ENCODE results near the gene VSTM2L. TPM values are rescaled to one million over a fixed set of nuclear protein-coding genes. Genes with fewer than 3 reads are reported as not detected.

VSTM2L gene
- polyA plus RNA-seq, 2 donors, result 0.26 to 0.57 TPM

- no peaks in the 10 kb centered on the region for H3K27me3 ChIP-seq (ENCODE audit: control insufficient read depth in 1 of 2, insufficient read depth in 2 of 2, low read length in 2 of 2)
- 82 to 87% methylated on average over 15 of the region's 15 CpGs for WGBS, 2 donors
- peaks cover 0 to 2% of the 10 kb centered on the region in 2 donors for H3K9me3 ChIP-seq (ENCODE audit: control insufficient read depth in 2 of 2, insufficient read depth in 1 of 2, low read depth in 1 of 2, low read length in 1 of 2)
- H3K27ac ChIP-seq (ENCODE audit: low read depth in 2 of 2, low read length in 1 of 2), result no peak overlapping the region
- no peaks in the 10 kb centered on the region for H3K4me1 ChIP-seq (ENCODE audit: control insufficient read depth in 2 of 2, insufficient read depth in 2 of 2, low read length in 1 of 2)
- no peaks in the 10 kb centered on the region for H3K36me3 ChIP-seq (ENCODE audit: control insufficient read depth in 2 of 2, insufficient read depth in 2 of 2, low read length in 1 of 2)
- no peak overlapping the region for H3K4me3 ChIP-seq (ENCODE audit: low read depth in 1 of 2, low read length in 2 of 2)
These were observed 31.1 kb downstream of the VSTM2L start for GRCh38 chr20:37933786-37934633.

- no peaks in the 10 kb centered on the region for H3K27me3 ChIP-seq (ENCODE audit: control insufficient read depth in 1 of 2, insufficient read depth in 2 of 2, low read length in 2 of 2)
- H3K4me1 ChIP-seq (ENCODE audit: control insufficient read depth in 2 of 2, insufficient read depth in 2 of 2, low read length in 1 of 2), result no peaks in the 10 kb centered on the region
- H3K36me3 ChIP-seq (ENCODE audit: control insufficient read depth in 2 of 2, insufficient read depth in 2 of 2, low read length in 1 of 2), result no peaks in the 10 kb centered on the region
- H3K9me3 ChIP-seq (ENCODE audit: control insufficient read depth in 2 of 2, insufficient read depth in 1 of 2, low read depth in 1 of 2, low read length in 1 of 2), result peaks cover 0 to 2% of the 10 kb centered on the region in 2 donors
- 72 to 81% methylated on average over 14 of the region's 14 CpGs for WGBS, 2 donors
- H3K4me3 ChIP-seq (ENCODE audit: low read depth in 1 of 2, low read length in 2 of 2), result no peak overlapping the region
- H3K27ac ChIP-seq (ENCODE audit: low read depth in 2 of 2, low read length in 1 of 2), result no peak overlapping the region
These were observed 31.9 kb downstream of the VSTM2L start for GRCh38 chr20:37934634-37935375.

- no peaks in the 10 kb centered on the region for H3K27me3 ChIP-seq (ENCODE audit: control insufficient read depth in 1 of 2, insufficient read depth in 2 of 2, low read length in 2 of 2)
- peaks cover 0 to 2% of the 10 kb centered on the region in 2 donors for H3K9me3 ChIP-seq (ENCODE audit: control insufficient read depth in 2 of 2, insufficient read depth in 1 of 2, low read depth in 1 of 2, low read length in 1 of 2)
- no peaks in the 10 kb centered on the region for H3K36me3 ChIP-seq (ENCODE audit: control insufficient read depth in 2 of 2, insufficient read depth in 2 of 2, low read length in 1 of 2)
- WGBS, 2 donors, result 37 to 41% methylated on average over 7 of the region's 7 CpGs
- no peak overlapping the region for H3K27ac ChIP-seq (ENCODE audit: low read depth in 2 of 2, low read length in 1 of 2)
- H3K4me1 ChIP-seq (ENCODE audit: control insufficient read depth in 2 of 2, insufficient read depth in 2 of 2, low read length in 1 of 2), result no peaks in the 10 kb centered on the region
- no peak overlapping the region for H3K4me3 ChIP-seq (ENCODE audit: low read depth in 1 of 2, low read length in 2 of 2)
These were observed 32.5 kb downstream of the VSTM2L start for GRCh38 chr20:37935435-37935834.

- no peaks in the 10 kb centered on the region for H3K4me1 ChIP-seq (ENCODE audit: control insufficient read depth in 2 of 2, insufficient read depth in 2 of 2, low read length in 1 of 2)
- H3K9me3 ChIP-seq (ENCODE audit: control insufficient read depth in 2 of 2, insufficient read depth in 1 of 2, low read depth in 1 of 2, low read length in 1 of 2), result no peaks in the 10 kb centered on the region
- no peak overlapping the region for H3K27ac ChIP-seq (ENCODE audit: low read depth in 2 of 2, low read length in 1 of 2)
- no peaks in the 10 kb centered on the region for H3K27me3 ChIP-seq (ENCODE audit: control insufficient read depth in 1 of 2, insufficient read depth in 2 of 2, low read length in 2 of 2)
- H3K4me3 ChIP-seq (ENCODE audit: low read depth in 1 of 2, low read length in 2 of 2), result no peak overlapping the region
- 89 to 92% methylated on average over 10 of the region's 10 CpGs for WGBS, 2 donors
- no peaks in the 10 kb centered on the region for H3K36me3 ChIP-seq (ENCODE audit: control insufficient read depth in 2 of 2, insufficient read depth in 2 of 2, low read length in 1 of 2)
These were observed 33.1 kb downstream of the VSTM2L start for GRCh38 chr20:37936041-37936440.

GRCh38 chr20:37936451-37936850 lies 33.5 kb downstream of the VSTM2L start:
- Histone ChIP-seq H3K4me1 (ENCODE audit: control insufficient read depth in 2 of 2, insufficient read depth in 2 of 2, low read length in 1 of 2) (no peaks in the 10 kb centered on the region), H3K36me3 (ENCODE audit: control insufficient read depth in 2 of 2, insufficient read depth in 2 of 2, low read length in 1 of 2) (no peaks in the 10 kb centered on the region), H3K27ac (ENCODE audit: low read depth in 2 of 2, low read length in 1 of 2) (no peak overlapping the region), H3K9me3 (ENCODE audit: control insufficient read depth in 2 of 2, insufficient read depth in 1 of 2, low read depth in 1 of 2, low read length in 1 of 2) (no peaks in the 10 kb centered on the region), H3K27me3 (ENCODE audit: control insufficient read depth in 1 of 2, insufficient read depth in 2 of 2, low read length in 2 of 2) (no peaks in the 10 kb centered on the region), H3K4me3 (ENCODE audit: low read depth in 1 of 2, low read length in 2 of 2) (no peak overlapping the region)
- WGBS, 2 donors, result 88 to 93% methylated on average over 8 of the region's 8 CpGs

- no peak overlapping the region for H3K27ac ChIP-seq (ENCODE audit: low read depth in 2 of 2, low read length in 1 of 2)
- no peaks in the 10 kb centered on the region for H3K36me3 ChIP-seq (ENCODE audit: control insufficient read depth in 2 of 2, insufficient read depth in 2 of 2, low read length in 1 of 2)
- no peak overlapping the region for H3K4me3 ChIP-seq (ENCODE audit: low read depth in 1 of 2, low read length in 2 of 2)
- H3K4me1 ChIP-seq (ENCODE audit: control insufficient read depth in 2 of 2, insufficient read depth in 2 of 2, low read length in 1 of 2), result no peaks in the 10 kb centered on the region
- H3K27me3 ChIP-seq (ENCODE audit: control insufficient read depth in 1 of 2, insufficient read depth in 2 of 2, low read length in 2 of 2), result no peaks in the 10 kb centered on the region
- 81 to 88% methylated on average over 4 of the region's 4 CpGs for WGBS, 2 donors
- no peaks in the 10 kb centered on the region for H3K9me3 ChIP-seq (ENCODE audit: control insufficient read depth in 2 of 2, insufficient read depth in 1 of 2, low read depth in 1 of 2, low read length in 1 of 2)
These were observed 34.8 kb downstream of the VSTM2L start for GRCh38 chr20:37937686-37938085.

- no peaks in the 10 kb centered on the region for H3K9me3 ChIP-seq (ENCODE audit: control insufficient read depth in 2 of 2, insufficient read depth in 1 of 2, low read depth in 1 of 2, low read length in 1 of 2)
- 91 to 92% methylated on average over 12 of the region's 12 CpGs for WGBS, 2 donors
- H3K36me3 ChIP-seq (ENCODE audit: control insufficient read depth in 2 of 2, insufficient read depth in 2 of 2, low read length in 1 of 2), result no peaks in the 10 kb centered on the region
- H3K4me3 ChIP-seq (ENCODE audit: low read depth in 1 of 2, low read length in 2 of 2), result no peak overlapping the region
- no peaks in the 10 kb centered on the region for H3K4me1 ChIP-seq (ENCODE audit: control insufficient read depth in 2 of 2, insufficient read depth in 2 of 2, low read length in 1 of 2)
- H3K27ac ChIP-seq (ENCODE audit: low read depth in 2 of 2, low read length in 1 of 2), result no peak overlapping the region
- no peaks in the 10 kb centered on the region for H3K27me3 ChIP-seq (ENCODE audit: control insufficient read depth in 1 of 2, insufficient read depth in 2 of 2, low read length in 2 of 2)
These were observed 35.3 kb downstream of the VSTM2L start for GRCh38 chr20:37938181-37938750.

- Histone ChIP-seq H3K27ac (ENCODE audit: low read depth in 2 of 2, low read length in 1 of 2) (no peak overlapping the region), H3K36me3 (ENCODE audit: control insufficient read depth in 2 of 2, insufficient read depth in 2 of 2, low read length in 1 of 2) (no peaks in the 10 kb centered on the region), H3K27me3 (ENCODE audit: control insufficient read depth in 1 of 2, insufficient read depth in 2 of 2, low read length in 2 of 2) (no peaks in the 10 kb centered on the region), H3K4me3 (ENCODE audit: low read depth in 1 of 2, low read length in 2 of 2) (no peak overlapping the region), H3K9me3 (ENCODE audit: control insufficient read depth in 2 of 2, insufficient read depth in 1 of 2, low read depth in 1 of 2, low read length in 1 of 2) (no peaks in the 10 kb centered on the region), H3K4me1 (ENCODE audit: control insufficient read depth in 2 of 2, insufficient read depth in 2 of 2, low read length in 1 of 2) (no peaks in the 10 kb centered on the region)
- WGBS, 2 donors, result 94% methylated on average over 9 of the region's 9 CpGs
These were observed 36.0 kb downstream of the VSTM2L start for GRCh38 chr20:37938954-37939353.

- Histone ChIP-seq H3K9me3 (ENCODE audit: control insufficient read depth in 2 of 2, insufficient read depth in 1 of 2, low read depth in 1 of 2, low read length in 1 of 2) (no peaks in the 10 kb centered on the region), H3K27ac (ENCODE audit: low read depth in 2 of 2, low read length in 1 of 2) (no peak overlapping the region), H3K36me3 (ENCODE audit: control insufficient read depth in 2 of 2, insufficient read depth in 2 of 2, low read length in 1 of 2) (no peaks in the 10 kb centered on the region), H3K4me1 (ENCODE audit: control insufficient read depth in 2 of 2, insufficient read depth in 2 of 2, low read length in 1 of 2) (no peaks in the 10 kb centered on the region), H3K27me3 (ENCODE audit: control insufficient read depth in 1 of 2, insufficient read depth in 2 of 2, low read length in 2 of 2) (no peaks in the 10 kb centered on the region), H3K4me3 (ENCODE audit: low read depth in 1 of 2, low read length in 2 of 2) (no peak overlapping the region)
- 84 to 85% methylated on average over 25 of the region's 25 CpGs for WGBS, 2 donors
These were observed 37.0 kb downstream of the VSTM2L start for GRCh38 chr20:37939701-37940560.

Measured in esophagus (tissue), 2 donors.